Measurements from ENCODE around the gene HRK.

Gene HRK

GRCh38 chr12:116849216-116849615 lies 32.0 kb downstream of the HRK start:
- no peaks in the 10 kb centered on the region for H3K79me2 ChIP-seq (ENCODE audit: low read length)
- H3K4me2 ChIP-seq (ENCODE audit: low read length) = no peak overlapping the region
- no peak overlapping the region for H3K4me3 ChIP-seq (ENCODE audit: low read length)
- H2AFZ ChIP-seq (ENCODE audit: low read depth, low read length) = no peak overlapping the region
- H3K27ac ChIP-seq (ENCODE audit: low read length) = no peak overlapping the region
- TF ChIP-seq EZH2phosphoT487 (IDR thresholded peaks at IDR 0.05; ENCODE audit: low read depth) = no peak
- no peak for TF ChIP-seq CTCF (IDR thresholded peaks at IDR 0.05; ENCODE audit: low read depth, low read length)
- no peak overlapping the region for H3K9ac ChIP-seq (ENCODE audit: low read length)
- H3K9me3 ChIP-seq (ENCODE audit: insufficient read depth, low read length) = no peaks in the 10 kb centered on the region
- no peaks in the 10 kb centered on the region for H4K20me1 ChIP-seq (ENCODE audit: insufficient read depth, low read length)
- peaks cover 8% of the 10 kb centered on the region for H3K4me1 ChIP-seq (ENCODE audit: low read length)
- no peaks in the 10 kb centered on the region for H3K27me3 ChIP-seq (ENCODE audit: low read depth, low read length)
- H3K36me3 ChIP-seq (replicated peaks; ENCODE audit: low read depth, low read length) = no peaks in the 10 kb centered on the region

GRCh38 chr12:116843085-116843484 lies 38.2 kb downstream of the HRK start:
- H3K36me3 ChIP-seq (replicated peaks; ENCODE audit: low read depth, low read length) = no peaks in the 10 kb centered on the region

GRCh38 chr12:116839287-116839830 lies 41.9 kb downstream of the HRK start:
- H3K27ac ChIP-seq (ENCODE audit: low read length) = no peak overlapping the region
- TF ChIP-seq EZH2phosphoT487 (IDR thresholded peaks at IDR 0.05; ENCODE audit: low read depth) = no peak
- no peak for TF ChIP-seq CTCF (IDR thresholded peaks at IDR 0.05; ENCODE audit: low read depth, low read length)
- no peak overlapping the region for H2AFZ ChIP-seq (ENCODE audit: low read depth, low read length)
- H3K27me3 ChIP-seq (ENCODE audit: low read depth, low read length) = no peaks in the 10 kb centered on the region
- no peak overlapping the region for H3K4me2 ChIP-seq (ENCODE audit: low read length)
- no peaks in the 10 kb centered on the region for H3K9me3 ChIP-seq (ENCODE audit: insufficient read depth, low read length)
- no peaks in the 10 kb centered on the region for H3K36me3 ChIP-seq (replicated peaks; ENCODE audit: low read depth, low read length)
- no peaks in the 10 kb centered on the region for H4K20me1 ChIP-seq (ENCODE audit: insufficient read depth, low read length)
- H3K4me1 ChIP-seq (ENCODE audit: low read length) = 0 out of 2 replicates have a peak, but pooled peaks cover 3% of the 10 kb centered on the region
- no peaks in the 10 kb centered on the region for H3K79me2 ChIP-seq (ENCODE audit: low read length)
- H3K4me3 ChIP-seq (ENCODE audit: low read length) = no peak overlapping the region
- H3K9ac ChIP-seq (ENCODE audit: low read length) = no peak overlapping the region

More at GRCh38 chr12:116843085-116843484, 38.2 kb downstream of the HRK start:
- no peaks in the 10 kb centered on the region for H3K27me3 ChIP-seq (ENCODE audit: low read depth, low read length)
- H2AFZ ChIP-seq (ENCODE audit: low read depth, low read length) = no peak overlapping the region
- TF ChIP-seq CTCF (IDR thresholded peaks at IDR 0.05; ENCODE audit: low read depth, low read length) = no peak
- no peak for TF ChIP-seq EZH2phosphoT487 (IDR thresholded peaks at IDR 0.05; ENCODE audit: low read depth)
- no peak overlapping the region for H3K4me3 ChIP-seq (ENCODE audit: low read length)
- H3K27ac ChIP-seq (ENCODE audit: low read length) = no peak overlapping the region
- no peaks in the 10 kb centered on the region for H4K20me1 ChIP-seq (ENCODE audit: insufficient read depth, low read length)
- no peaks in the 10 kb centered on the region for H3K79me2 ChIP-seq (ENCODE audit: low read length)
- no peak overlapping the region for H3K4me2 ChIP-seq (ENCODE audit: low read length)
- no peak overlapping the region for H3K9ac ChIP-seq (ENCODE audit: low read length)
- 0 out of 2 replicates have a peak, but pooled peaks cover 3% of the 10 kb centered on the region for H3K4me1 ChIP-seq (ENCODE audit: low read length)
- H3K9me3 ChIP-seq (ENCODE audit: insufficient read depth, low read length) = no peaks in the 10 kb centered on the region

- Histone ChIP-seq H4K20me1 (ENCODE audit: insufficient read depth, low read length) (no peaks in the 10 kb centered on the region), H3K27ac (ENCODE audit: low read length) (no peak overlapping the region), H3K4me2 (ENCODE audit: low read length) (no peak overlapping the region), H2AFZ (ENCODE audit: low read depth, low read length) (no peak overlapping the region), H3K27me3 (ENCODE audit: low read depth, low read length) (no peaks in the 10 kb centered on the region), H3K9me3 (ENCODE audit: insufficient read depth, low read length) (no peaks in the 10 kb centered on the region), H3K36me3 (replicated peaks; ENCODE audit: low read depth, low read length) (no peaks in the 10 kb centered on the region), H3K4me3 (ENCODE audit: low read length) (no peak overlapping the region), H3K79me2 (ENCODE audit: low read length) (no peaks in the 10 kb centered on the region), H3K9ac (ENCODE audit: low read length) (no peak overlapping the region), H3K4me1 (ENCODE audit: low read length) (0 out of 2 replicates have a peak, but pooled peaks cover 3% of the 10 kb centered on the region)
- TF ChIP-seq CTCF (IDR thresholded peaks at IDR 0.05; ENCODE audit: low read depth, low read length) (no peak), EZH2phosphoT487 (IDR thresholded peaks at IDR 0.05; ENCODE audit: low read depth) (no peak)
Observed at GRCh38 chr12:116838365-116838764, 42.9 kb downstream of the HRK start.
